Measurements from ENCODE around the gene CNNM2.

CNNM2 gene

DNA sequence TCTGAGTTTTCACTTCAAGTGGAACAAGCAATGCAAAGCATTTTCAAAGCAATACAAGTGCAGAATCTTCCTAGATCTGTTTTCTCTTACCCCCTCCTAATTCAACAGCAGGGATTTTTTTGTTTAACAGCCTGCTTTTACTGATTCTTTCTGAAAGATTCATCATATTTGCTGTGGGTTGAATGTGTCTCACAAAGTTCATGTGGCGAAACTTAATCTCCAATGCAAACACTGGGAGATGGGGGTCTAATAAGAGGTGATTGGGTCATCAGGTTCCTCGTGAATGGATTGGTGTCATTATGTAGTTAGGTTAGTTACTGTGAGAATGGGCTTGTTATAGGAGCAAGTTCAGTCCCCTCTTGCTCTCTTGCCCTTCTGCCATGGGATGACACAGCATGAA lies 107.6 kb downstream of the CNNM2 start:
- no peak overlapping the region for H3K4me3 Mint-ChIP-seq
- no peaks in the 10 kb centered on the region for H3K27me3 Mint-ChIP-seq
- ATAC-seq, result no peak
- no peak for DNase-seq
- no peak overlapping the region for H3K27ac Mint-ChIP-seq
- no peaks in the 10 kb centered on the region for H3K4me1 Mint-ChIP-seq
- H3K9me3 Mint-ChIP-seq, result no peaks in the 10 kb centered on the region

DNA sequence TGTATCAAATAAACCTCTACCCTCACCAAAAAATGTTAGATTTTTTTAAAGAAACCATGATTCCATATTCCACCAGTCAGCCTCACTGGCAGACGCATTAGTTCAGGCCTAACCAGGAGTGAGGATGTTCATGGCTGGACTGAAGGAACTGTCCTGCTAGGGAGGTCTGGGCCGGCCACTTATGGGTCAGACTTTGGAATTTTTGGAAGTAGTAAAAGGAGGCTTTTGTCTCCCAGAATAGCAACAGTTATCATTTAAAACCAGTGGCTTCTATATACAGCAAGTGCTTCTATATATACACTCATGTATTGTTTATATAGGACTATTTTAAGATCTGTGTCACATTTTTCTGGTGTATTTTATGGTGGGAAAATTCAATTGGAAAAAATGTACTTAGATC lies 120.5 kb downstream of the CNNM2 start:
- H3K4me3 Mint-ChIP-seq, result no peak overlapping the region
- H3K4me1 Mint-ChIP-seq, result no peaks in the 10 kb centered on the region
- no peak for ATAC-seq
- H3K27ac Mint-ChIP-seq, result peak overlapping the region in 1 of 2 donors; percentile 16
- no peaks in the 10 kb centered on the region for H3K9me3 Mint-ChIP-seq
- H3K27me3 Mint-ChIP-seq, result no peaks in the 10 kb centered on the region
- DNase-seq, result no peak

DNA sequence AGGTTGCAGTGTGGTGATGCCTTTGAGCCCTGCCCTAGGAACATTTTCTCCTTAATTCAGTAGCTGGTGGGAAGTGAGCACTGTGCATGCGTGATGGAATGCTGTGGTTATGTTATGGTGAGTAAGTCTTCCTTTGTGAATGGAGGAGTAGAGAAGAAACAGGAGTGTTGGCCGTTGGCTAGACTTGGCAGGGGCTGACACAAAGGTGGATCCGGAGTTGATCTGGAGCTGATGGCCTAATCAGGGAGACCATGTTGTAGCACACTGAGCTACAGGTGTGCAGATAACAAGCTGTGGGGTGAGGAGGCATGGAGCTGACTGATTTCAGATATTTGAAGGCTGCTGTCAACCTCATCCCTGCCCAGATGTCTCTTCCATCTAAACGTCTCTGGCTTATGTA lies 122.3 kb downstream of the CNNM2 start:
- Mint-ChIP-seq H3K9me3 (no peaks in the 10 kb centered on the region), H3K4me3 (no peak overlapping the region), H3K27ac (peak overlapping the region in 1 of 2 donors; percentile 83), H3K4me1 (no peaks in the 10 kb centered on the region), H3K27me3 (no peaks in the 10 kb centered on the region)
- ATAC-seq (no peak), DNase-seq (no peak)

GRCh38 chr10:103041391-103041790 lies 123.3 kb downstream of the CNNM2 start:
- Mint-ChIP-seq H3K9me3 (no peaks in the 10 kb centered on the region), H3K4me1 (no peaks in the 10 kb centered on the region), H3K27ac (no peak overlapping the region), H3K4me3 (no peak overlapping the region), H3K27me3 (no peaks in the 10 kb centered on the region)
- ATAC-seq (no peak), DNase-seq (no peak)

DNA sequence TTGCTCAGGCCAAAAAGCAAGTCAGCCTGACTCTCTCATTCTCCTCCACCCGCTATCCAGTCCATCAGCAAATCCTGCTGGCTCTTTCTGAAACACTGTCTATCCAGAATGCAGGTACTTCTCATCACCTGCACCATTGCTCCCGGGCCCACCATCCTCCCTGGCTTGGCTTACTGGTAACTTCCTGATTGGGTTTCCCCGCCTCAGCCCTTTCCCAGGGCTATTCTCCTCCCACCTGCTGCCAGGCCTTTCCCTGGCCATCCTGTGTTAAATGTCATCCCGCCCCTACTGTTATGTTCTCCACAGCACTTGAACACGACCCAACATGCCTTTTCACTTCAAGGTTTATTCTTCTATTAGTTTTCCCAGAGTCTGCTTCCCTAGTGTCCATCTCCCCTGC lies 124.0 kb downstream of the CNNM2 start:
- Mint-ChIP-seq H3K27ac (peak overlapping the region in 1 of 2 donors; percentile 76), H3K27me3 (no peaks in the 10 kb centered on the region), H3K9me3 (no peaks in the 10 kb centered on the region), H3K4me3 (no peak overlapping the region), H3K4me1 (no peaks in the 10 kb centered on the region)
- no peak for ATAC-seq
- no peak for DNase-seq

- Mint-ChIP-seq H3K27ac (no peak overlapping the region), H3K4me1 (no peaks in the 10 kb centered on the region), H3K27me3 (no peaks in the 10 kb centered on the region), H3K4me3 (no peak overlapping the region), H3K9me3 (no peaks in the 10 kb centered on the region)
- DNase-seq (no peak), ATAC-seq (no peak)
These were observed 124.8 kb downstream of the CNNM2 start for GRCh38 chr10:103042908-103043307.

- no peaks in the 10 kb centered on the region for H3K27me3 Mint-ChIP-seq
- DNase-seq, result no peak
These were observed 126.9 kb downstream of the CNNM2 start for GRCh38 chr10:103044942-103045489.

GRCh38 chr10:103045961-103046360 lies 127.9 kb downstream of the CNNM2 start:
- Mint-ChIP-seq H3K9me3 (no peaks in the 10 kb centered on the region), H3K4me3 (no peak overlapping the region), H3K4me1 (no peaks in the 10 kb centered on the region), H3K27me3 (no peaks in the 10 kb centered on the region), H3K27ac (no peak overlapping the region)
- no peak for DNase-seq
- ATAC-seq, result no peak

More at GRCh38 chr10:103044942-103045489, 126.9 kb downstream of the CNNM2 start:
- Mint-ChIP-seq H3K4me1 (no peaks in the 10 kb centered on the region), H3K4me3 (no peak overlapping the region), H3K27ac (no peak overlapping the region), H3K9me3 (no peaks in the 10 kb centered on the region)
- ATAC-seq, result no peak

GRCh38 chr10:103047381-103047780 lies 129.3 kb downstream of the CNNM2 start:
- H3K9me3 Mint-ChIP-seq, result no peaks in the 10 kb centered on the region
- no peak overlapping the region for H3K27ac Mint-ChIP-seq
- DNase-seq, result no peak
- no peaks in the 10 kb centered on the region for H3K27me3 Mint-ChIP-seq
- no peak for ATAC-seq
- no peak overlapping the region for H3K4me3 Mint-ChIP-seq
- H3K4me1 Mint-ChIP-seq, result no peaks in the 10 kb centered on the region

- ATAC-seq (no peak), DNase-seq (no peak)
- H3K27me3 Mint-ChIP-seq, result no peaks in the 10 kb centered on the region
- H3K9me3 Mint-ChIP-seq, result no peaks in the 10 kb centered on the region
- H3K4me3 Mint-ChIP-seq, result no peak overlapping the region
- peaks cover 14% of the 10 kb centered on the region for H3K4me1 Mint-ChIP-seq
- H3K27ac Mint-ChIP-seq, result no peak overlapping the region
These were observed 131.1 kb downstream of the CNNM2 start for GRCh38 chr10:103049237-103049636.

DNA sequence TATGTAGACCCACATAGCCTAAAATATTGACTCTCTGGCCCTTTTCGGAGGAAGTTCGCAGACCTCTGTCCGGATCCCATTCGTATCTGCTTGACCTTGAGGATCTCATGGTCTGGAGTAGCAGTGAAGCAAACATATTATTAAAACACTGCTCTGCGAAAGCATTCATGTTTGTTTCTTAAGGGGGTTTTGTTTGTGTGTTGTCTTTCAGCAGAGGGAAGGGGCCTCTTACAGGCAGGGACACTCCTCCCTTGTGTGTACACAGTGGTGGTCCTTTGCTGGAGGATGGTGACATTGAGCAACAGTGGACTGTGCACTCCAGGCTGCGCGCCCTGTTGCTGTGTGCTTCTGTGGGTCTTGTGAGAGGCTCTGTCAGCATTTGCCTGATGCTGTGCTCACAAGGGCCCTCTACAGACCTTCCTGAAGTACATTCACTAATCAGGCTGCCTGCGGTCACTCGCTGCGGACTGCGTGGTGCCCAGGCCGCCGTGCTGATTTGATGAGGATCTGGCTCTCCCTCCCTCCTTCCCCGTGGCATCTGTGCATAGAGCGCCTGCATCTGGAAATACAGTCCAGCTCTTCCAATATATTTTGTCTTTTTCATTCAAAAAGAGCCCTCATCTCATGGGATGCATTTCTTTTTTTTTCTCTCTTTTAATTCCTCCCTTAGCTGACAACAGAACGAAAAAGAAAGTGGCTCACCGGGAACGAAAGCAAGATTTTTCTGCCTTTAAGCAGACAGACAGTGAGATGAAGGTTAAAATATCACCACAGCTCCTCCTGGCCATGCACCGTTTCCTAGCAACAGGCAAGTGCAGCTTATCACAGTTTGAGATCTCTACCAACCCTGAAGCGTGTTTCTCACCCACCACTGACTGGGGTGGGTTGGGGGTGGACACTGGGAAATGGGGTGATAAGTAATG lies 135.8 kb downstream of the CNNM2 start:
- ATAC-seq (peak; percentile 94), DNase-seq (peak; percentile 35 to 42)
- peak overlapping the region; percentile 79 to 89 for H3K4me3 Mint-ChIP-seq
- H3K9me3 Mint-ChIP-seq, result no peaks in the 10 kb centered on the region
- peaks cover 24% of the 10 kb centered on the region for H3K4me1 Mint-ChIP-seq
- H3K27me3 Mint-ChIP-seq, result no peaks in the 10 kb centered on the region
- H3K27ac Mint-ChIP-seq, result peak overlapping the region; percentile 77 to 92

GRCh38 chr10:103054621-103055020 lies 136.5 kb downstream of the CNNM2 start:
- DNase-seq (no peak), ATAC-seq (no peak)
- H3K9me3 Mint-ChIP-seq, result no peaks in the 10 kb centered on the region
- H3K4me1 Mint-ChIP-seq, result peaks cover 24% of the 10 kb centered on the region
- H3K4me3 Mint-ChIP-seq, result peak overlapping the region; percentile 79 to 89
- no peaks in the 10 kb centered on the region for H3K27me3 Mint-ChIP-seq
- H3K27ac Mint-ChIP-seq, result peak overlapping the region in 1 of 2 donors; percentile 92

DNA sequence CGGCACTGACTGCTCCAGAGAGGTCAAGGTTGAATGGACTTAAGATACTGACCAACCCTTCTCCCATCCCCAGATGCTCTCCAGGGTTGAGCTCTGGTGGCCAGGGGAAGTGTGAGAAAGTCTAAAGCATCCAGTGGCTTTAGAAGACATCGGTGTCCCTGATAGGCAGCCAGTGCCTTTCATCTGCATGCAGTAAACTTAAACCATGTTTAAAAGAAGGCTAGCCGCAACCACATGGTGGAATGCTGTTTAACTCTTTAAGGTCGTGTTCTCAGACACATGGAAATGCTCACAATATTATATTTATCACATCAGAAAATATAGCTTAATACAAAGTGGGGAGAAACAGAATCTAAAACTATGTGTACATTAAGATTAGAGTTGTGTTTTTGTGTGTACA lies 137.0 kb downstream of the CNNM2 start:
- H3K27ac Mint-ChIP-seq, result no peak overlapping the region
- DNase-seq (no peak), ATAC-seq (no peak)
- H3K9me3 Mint-ChIP-seq, result no peaks in the 10 kb centered on the region
- peaks cover 24% of the 10 kb centered on the region for H3K4me1 Mint-ChIP-seq
- H3K4me3 Mint-ChIP-seq, result no peak overlapping the region
- H3K27me3 Mint-ChIP-seq, result no peaks in the 10 kb centered on the region

DNA sequence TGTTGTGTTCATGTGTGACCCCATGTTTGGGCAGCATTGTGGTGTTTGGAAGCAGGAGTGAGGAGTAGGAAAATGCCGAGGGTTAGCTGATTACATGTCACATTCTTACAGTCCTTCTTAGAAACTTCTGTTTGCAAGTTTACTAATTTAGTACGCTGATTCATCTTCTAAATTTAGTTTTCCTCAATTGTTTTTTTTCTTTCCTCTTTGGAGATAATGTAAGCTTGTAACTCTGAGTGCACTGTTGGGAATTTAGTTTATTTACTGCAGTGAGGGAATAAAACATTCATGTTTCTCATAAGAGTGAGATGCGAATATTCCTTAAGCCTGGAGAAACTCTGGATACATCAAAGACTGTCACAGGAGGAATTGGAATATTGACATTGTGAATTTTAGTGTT lies 139.9 kb downstream of the CNNM2 start:
- H3K27ac Mint-ChIP-seq, result no peak overlapping the region
- DNase-seq (no peak), ATAC-seq (no peak)
- no peaks in the 10 kb centered on the region for H3K27me3 Mint-ChIP-seq
- H3K9me3 Mint-ChIP-seq, result no peaks in the 10 kb centered on the region
- peaks cover 22% of the 10 kb centered on the region for H3K4me1 Mint-ChIP-seq
- no peak overlapping the region for H3K4me3 Mint-ChIP-seq

DNA sequence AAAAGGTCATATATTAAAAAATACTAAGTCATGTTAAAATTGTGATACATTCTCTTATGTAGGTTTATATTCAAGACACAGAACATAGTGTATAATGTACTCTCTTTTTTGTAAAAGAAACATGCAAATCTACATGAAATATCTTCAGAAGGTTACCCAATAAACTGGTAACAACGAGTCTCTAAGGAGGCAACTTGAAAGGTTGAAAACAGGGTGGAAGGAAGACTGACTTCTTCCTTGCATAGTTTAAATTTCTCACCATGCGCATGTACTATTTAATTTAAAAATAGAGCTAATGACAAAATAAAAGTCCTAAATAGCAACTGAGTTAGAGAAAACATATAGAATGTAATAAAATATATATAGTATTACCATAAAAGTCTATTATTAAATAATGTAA lies 142.5 kb downstream of the CNNM2 start:
- H3K9me3 Mint-ChIP-seq, result no peaks in the 10 kb centered on the region
- H3K27ac Mint-ChIP-seq, result no peak overlapping the region
- no peaks in the 10 kb centered on the region for H3K4me1 Mint-ChIP-seq
- H3K4me3 Mint-ChIP-seq, result no peak overlapping the region
- ATAC-seq (no peak), DNase-seq (no peak)
- H3K27me3 Mint-ChIP-seq, result no peaks in the 10 kb centered on the region

DNA sequence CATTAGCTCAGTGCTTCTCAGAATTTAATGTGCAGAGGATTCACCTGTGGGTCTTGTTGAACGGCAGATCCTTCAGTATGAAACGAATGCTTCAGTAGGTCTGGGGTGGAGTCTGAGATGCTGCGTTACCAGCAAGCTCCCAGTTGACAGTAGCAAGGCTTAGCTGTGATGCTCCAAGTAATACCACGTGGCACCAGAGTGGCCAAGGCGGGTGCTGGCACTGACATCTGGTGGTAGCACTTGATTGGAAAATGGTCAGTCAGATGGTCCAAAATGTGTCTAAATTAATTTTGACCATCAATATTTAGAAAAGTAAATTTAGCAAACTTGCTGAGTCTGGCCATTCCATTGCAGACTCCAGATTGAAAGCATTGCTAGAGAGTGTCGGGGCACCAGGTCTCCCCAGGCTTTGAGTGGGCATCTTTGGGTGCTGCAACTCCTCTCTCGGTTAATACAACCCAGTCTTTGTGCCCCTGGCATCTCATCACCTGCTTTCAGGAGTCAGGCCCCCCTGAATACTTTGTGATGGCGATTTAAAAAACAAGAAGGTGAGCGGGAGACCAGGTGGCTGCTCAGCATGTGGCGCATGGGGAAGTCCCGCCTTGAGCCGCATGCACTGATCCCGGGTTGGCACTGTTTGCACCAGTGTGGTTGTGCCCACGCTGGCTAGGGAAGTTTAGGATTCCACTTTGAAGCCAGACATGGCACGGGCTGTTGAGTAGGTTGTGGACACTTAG lies 144.9 kb downstream of the CNNM2 start:
- H3K27ac Mint-ChIP-seq, result no peak overlapping the region
- DNase-seq (no peak), ATAC-seq (no peak)
- no peak overlapping the region for H3K4me3 Mint-ChIP-seq
- H3K27me3 Mint-ChIP-seq, result no peaks in the 10 kb centered on the region
- no peaks in the 10 kb centered on the region for H3K9me3 Mint-ChIP-seq
- H3K4me1 Mint-ChIP-seq, result no peaks in the 10 kb centered on the region

All from stimulated activated naive CD8-positive, alpha-beta T cell treated with anti-CD3 and anti-CD28 coated beads, Interleukin-15, amount 100 ng/mL, for 72 hours (primary cell).